GM21737 (cell line): ENCODE results near the gene NRIP1.
"Not testable (repeated sequence)": the region's sequence is repeated elsewhere in the genome, so short reads cannot be mapped to it uniquely, and the experiment has no call there.

Source experiments
- ATAC-seq: cut with Tn5 transposase; IDR thresholded peaks from one replicate; pipeline ENCODE4 v1.9.1; 2021; ENCODE audit warnings: mild to moderate bottlenecking, moderate library complexity; ENCODE audit not compliant: unreplicated experiment

Gene NRIP1

DNA sequence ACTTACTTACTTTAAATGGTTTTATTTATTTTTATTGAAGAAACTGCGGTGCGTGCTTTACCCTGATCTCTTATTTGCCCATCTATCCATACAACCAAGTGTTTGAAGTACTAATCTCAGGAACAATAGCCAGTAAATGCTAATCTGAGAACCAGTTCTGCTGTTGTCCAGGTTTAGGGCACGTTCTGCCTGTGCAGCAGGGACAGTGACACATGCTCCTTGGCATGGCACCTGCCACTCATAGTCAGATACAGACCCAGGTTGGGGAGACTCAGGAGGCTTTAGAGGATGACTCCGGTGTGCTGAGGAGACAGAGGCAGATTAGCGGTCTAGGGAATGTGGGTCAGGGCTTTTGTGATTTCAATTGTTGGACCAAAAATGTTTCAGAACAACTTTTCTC, 83.6 kb downstream of the NRIP1 start:
- ATAC-seq: no peak

DNA sequence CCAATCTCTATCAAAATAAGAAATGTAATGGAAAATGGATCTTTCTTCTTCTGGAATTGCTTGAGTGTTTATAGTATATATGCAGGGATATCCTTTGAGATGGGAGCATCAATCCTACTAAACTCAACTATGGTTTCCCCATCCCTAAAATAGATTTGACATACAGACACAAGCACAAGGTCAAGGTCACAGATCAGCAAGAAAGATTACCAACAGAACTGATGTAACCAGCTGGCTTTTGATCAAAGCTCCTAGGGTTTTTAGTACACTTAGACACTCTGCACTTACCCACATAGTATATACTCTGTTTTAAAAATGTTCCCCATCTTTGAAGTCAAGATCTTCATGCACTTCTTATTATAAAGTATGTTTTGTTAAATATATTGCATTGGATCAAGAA, 85.5 kb downstream of the NRIP1 start:
- ATAC-seq: no peak

DNA sequence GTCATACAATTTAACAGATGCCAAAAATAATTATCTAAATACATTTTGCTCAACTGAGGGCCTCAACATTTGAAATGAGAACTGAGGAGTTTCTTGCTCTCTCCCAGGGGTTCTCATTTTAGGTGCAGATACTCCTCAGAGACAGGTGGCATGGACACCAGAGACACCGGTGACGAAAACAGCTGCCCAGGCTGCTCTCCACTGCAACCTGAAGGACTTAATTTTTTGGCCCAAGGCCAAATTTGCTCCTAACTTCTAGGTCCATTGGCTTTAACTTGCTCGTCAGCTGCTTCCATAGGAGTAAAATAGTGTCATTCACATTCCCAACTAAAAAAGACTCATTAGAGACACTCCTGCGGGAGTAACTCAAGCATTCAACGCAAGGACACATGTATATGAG, 87.0 kb downstream of the NRIP1 start:
- ATAC-seq: no peak

DNA sequence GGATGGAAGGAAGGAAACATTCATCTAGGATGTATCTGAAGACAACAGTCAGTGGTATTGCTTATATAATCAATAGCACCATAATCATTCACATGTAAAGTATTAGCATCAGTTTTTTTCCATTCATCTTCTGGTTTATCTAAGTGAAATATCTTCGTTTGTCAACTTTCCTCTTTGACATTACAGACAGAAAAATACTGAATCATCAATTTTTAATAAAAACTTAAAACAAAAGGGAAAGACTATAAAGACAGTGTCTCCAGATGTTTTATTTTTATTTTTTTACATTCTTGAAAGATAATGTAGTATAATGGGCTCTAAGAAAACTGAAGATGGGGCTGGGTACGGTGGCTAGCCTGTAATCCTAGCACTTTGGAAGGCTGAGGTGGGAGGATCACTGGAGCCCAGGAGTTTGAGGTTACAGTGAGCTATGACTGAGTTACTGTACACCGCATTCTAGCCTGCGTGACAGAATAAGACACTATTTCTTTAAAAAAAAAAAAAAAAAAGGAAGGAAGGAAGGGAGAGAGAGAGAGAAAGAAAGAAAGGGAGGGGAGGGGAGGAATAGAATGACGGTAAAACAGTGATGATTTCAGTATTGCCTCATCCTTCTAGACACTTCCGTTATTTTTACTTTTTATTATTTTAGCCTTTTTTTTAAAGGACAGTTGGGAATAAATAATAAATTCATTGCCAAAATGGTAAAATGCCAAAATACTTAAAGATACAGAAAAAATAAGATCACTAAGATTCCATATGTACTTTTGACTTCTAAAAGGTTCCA, 89.5 kb downstream of the NRIP1 start:
- no peak for ATAC-seq

DNA sequence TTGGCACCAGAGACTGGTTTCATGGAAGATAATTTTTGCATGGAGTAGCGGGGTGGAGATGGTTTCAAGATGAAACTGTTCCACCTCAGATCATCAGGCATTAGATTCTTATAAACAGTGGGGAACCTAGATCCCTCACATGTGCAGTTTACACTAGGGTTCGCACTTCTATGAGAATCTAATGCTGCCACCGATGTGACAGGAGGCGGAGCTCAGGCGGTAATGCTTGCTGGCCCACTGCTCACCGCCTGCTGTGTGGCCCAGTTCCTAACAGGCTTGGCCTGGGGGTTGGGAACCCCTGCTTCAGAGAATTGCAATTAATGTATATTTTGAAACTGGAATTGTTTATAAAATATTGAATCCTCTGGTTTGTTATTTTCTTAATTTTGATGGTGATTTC, 92.1 kb downstream of the NRIP1 start:
- ATAC-seq: no peak

DNA sequence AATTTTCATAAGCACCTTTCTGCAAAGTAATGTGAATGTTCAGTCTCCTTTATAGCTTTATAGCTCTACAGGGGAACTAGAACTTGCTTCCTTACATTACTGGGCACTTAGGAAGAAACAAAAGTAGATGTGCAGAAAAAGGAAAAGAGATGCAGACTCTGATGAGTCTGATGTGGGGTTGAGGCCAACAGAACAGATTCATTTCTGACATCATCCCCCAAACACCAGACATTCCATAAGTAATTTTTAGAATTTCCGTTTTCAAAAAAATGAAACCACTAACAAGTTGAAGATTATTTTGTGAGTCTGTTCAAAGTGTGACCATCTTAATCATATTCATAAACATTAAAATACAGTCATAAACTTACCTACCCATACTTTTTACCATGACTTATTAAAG, 96.0 kb downstream of the NRIP1 start:
- no peak for ATAC-seq

DNA sequence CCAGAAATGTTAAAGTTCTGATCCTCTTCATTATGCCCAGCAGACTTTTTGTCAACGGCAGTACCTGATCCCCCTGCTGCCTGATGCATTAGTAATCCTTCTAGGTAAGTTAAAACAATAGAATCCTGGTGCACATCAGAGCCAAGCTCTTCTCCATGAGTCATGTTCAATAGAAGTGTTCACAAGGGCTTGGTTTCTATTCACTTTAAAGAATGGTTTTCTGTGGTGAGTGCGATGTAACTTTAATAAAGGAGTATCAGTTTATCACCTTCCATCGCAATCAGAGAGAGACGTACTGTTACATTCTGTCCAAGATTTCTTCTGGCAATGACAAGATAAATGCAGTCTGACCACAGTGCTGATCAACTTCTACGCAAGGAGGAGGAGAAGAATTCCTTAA, 96.8 kb downstream of the NRIP1 start:
- ATAC-seq: no peak

DNA sequence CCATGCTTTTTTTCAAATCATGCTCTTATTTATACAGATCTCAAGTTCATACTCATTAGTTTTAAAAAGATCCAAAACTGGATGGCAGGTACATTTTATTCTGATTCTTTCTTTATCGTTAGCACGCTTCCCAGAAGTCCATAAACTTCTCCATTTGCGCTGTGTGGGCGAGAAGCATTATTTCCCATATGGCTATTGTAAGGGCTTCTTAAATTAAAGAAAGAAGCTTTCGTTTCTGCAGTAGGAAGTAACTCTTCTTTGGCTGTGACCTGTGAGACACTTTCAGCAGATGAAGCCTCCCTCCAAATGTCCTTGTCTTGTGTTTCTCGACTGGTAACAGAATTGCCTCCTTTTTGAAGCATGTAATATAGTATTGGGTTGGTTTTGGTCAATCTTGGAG, 100.2 kb downstream of the NRIP1 start:
- no peak for ATAC-seq

DNA sequence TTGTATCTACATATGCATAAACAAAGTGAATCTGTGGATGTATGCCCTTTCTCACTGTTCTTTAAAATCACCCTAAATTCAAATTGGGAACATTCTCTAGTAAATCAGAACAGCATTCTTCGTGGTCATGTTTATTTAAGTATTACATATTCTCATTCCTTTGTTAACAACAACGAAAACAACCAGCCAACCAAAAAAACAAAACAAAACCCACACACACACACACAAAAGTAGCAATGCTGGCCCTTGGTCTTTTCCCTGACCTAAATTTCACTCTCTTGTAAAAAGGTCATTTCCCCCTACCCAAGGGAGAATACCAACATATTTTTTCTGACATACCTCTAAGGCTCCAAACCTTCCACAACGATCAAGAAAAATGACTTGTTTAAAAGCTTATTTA, 102.6 kb downstream of the NRIP1 start:
- no peak for ATAC-seq

DNA sequence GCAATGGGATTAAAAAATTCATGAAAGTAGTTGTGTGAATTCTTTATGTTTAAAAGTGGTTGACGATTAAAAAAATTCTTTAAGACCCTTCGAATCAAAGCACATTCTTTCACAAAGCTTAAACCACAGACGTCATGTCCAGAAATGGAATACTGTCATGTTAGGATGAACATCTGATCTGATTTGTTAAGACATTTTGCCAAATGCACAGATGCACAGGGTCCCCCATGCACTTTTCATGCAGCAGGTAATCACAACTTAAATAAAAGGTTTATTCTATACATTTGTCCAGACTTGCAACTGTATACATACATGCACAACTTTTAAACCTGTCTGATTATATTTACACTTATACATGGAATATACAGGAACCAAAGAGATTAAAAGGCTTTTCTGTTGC, 103.3 kb downstream of the NRIP1 start:
- ATAC-seq: no peak

DNA sequence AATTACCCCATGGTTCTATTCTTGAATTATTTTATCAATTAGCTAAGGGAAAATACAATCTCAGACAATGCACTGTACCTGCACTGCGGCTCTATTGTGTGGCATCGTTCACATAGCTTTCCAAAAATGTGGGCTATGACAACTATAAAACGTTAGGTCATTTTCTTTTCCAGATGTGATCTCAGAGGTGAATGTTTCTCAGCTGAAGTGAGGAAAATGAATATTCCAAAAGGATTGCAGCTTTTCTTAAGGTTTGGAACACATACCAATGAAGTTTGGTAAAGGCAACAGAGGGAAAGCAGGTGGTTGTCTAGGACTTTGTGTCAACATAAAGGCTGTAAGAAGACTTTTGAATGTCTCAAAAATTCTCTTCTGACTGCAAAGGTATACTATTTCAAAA, 105.5 kb downstream of the NRIP1 start:
- no peak for ATAC-seq

DNA sequence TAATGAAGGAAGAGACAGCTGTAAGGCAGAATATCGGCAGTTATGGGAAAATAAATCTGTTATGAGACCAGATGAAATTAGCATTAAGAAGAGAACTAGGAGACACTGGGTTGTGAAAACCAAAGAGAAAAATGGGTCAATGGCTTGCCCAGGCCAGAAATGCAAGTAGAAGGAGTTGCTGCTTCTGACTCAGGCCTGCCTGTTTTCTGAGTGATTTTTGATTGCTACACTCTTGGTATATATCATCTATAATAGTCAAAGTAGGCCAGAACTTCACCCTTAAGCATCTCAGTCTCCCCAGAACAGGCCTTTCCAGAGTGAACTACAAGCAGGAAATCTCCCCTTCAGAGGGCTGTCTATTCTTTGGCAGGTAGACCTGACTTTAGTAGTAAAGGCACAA, 107.0 kb downstream of the NRIP1 start:
- ATAC-seq: no peak

DNA sequence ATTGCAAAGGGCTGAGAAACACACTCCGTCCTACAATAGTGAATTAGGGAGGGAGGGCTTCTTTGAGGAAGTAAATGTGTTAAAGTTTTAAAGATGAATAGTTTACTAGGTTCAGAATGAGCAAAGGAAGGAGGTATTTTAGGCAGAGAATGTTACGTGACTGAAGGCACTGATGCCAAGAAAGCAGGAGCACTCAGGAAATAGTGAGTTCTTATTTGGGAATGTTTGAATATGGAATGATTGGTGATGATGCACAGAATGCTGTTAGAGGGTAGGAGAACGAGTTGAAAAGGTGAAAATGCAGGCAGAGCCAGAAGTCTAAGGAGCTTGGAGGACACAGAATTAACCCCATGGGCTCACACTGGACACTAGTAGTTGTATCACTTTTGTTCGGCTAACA, 108.0 kb downstream of the NRIP1 start:
- no peak for ATAC-seq

DNA sequence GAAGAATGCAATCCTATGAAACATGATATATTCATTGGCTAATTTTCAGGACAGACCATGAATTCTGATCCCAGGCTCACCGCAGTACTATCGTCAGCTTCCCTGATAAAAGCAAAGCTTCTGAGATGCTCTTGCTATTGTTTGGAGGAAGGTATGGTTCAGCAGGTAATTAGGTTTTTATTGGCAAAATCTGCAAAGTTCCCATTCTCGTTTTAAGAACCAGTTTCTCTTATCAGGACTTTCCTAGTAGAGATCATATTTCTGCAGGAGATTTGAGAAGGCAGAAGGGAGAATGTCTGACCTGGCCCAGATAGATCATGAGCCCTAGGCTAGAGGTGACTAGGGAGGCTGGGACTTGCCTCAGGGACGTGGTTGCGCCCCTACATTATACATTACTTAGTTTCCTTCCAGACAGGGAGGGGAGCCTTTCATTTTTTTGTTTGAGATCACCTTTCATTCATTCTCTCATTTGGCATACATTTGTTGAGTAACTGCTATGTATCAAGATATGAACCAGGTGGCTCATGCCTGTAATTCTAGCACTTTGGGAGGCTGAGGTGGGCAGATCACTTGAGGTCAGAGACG, 108.8 kb downstream of the NRIP1 start:
- ATAC-seq: no peak

DNA sequence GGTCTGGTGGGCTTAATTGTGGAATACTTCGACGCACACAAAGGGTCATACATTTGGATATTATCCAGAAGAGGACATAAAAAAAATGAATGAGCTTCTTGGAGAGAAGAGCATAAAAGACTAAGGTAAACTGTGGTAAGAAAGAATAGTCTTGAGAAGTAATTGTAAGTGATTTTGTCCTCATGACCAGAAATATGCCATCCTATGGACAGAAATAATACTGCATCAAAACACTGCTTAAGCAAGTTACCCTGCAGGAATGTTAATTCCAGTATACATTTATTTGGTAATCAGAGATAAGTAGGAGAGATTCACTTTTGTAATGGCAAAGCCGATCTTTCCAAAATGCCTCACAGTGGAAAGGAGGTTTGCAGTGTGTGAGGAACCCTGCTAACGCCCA, 111.9 kb downstream of the NRIP1 start:
- ATAC-seq: no peak

DNA sequence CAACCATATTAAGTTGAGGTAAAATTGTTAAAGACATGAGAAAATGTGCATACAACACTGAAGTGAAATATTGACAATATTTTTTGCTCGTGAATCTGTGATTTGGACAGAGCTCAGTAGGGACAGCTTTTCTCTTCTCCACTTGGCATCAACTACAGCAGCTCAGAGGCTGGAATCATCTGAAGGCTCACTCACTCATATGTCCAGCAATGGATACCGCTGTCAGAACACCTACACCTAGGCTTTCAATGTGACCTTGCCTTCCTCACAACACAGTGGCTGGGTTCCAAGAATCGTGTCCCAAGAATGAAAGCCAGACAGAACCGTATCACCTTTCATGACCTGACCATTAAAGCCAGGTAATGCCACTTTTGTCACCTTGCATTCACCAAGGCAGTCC, 115.2 kb downstream of the NRIP1 start:
- ATAC-seq: no peak

DNA sequence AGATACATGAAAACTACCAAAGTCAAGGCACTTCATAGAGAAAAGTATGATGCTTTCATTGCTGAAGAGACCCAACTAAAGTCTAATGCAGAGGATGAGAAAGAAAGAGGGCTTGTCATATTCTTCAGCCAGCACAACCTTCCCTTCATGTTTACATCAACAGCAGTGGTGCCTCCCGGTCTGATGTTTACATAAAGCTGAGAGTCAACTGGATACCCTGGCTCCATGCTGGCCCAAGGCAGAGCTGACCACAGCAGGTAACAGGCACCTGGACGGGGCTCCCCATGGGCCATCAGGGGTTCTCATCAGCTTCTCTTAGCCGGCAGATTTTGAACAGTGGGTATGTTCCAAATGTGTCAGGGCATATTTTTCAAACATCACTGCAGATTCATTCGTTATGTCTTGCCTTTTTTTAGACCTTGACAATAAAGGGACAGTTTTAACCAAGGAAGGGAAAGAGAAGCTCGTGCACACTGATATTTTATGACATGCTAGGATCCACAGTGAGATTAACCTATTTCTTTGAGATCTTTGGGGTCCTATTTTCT, 117.1 kb downstream of the NRIP1 start:
- no peak for ATAC-seq

DNA sequence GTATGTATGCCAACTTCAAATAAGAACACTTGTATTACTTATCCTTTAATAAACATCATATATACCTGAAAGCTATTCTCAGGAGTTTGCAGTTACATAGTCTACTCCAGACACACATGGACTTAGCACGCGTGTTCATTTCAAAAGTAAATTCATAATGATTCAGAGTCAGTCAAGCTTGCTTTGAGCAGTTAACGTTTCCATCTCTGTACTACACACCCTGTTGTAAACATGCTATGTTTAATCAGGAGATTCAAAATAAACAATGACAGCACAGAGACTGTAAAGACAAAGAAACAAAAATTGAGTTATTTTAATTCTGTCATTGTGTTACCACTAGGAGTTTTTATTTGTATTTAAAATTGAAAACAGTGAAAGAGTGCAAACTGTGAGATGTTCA, 119.6 kb downstream of the NRIP1 start:
- ATAC-seq: no peak

DNA sequence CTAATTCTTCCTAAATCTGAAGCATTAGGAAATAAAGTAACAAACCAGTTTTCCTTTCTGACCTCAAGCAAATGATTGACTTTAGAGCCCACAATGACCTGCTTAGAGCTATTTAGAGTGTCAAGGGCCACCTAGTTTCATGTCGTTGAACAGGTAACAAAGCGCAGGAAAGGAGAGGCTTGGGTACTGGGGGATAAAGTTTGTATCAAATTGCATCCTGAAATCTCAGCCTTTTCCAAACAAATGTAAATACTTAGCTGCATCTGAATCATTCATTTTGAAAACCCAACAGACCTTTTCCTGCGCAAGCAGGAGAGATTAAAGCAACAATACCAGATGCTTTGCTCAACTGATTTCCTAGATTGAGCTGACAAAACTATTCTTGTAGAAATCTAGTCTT, 121.2 kb downstream of the NRIP1 start:
- no peak for ATAC-seq

DNA sequence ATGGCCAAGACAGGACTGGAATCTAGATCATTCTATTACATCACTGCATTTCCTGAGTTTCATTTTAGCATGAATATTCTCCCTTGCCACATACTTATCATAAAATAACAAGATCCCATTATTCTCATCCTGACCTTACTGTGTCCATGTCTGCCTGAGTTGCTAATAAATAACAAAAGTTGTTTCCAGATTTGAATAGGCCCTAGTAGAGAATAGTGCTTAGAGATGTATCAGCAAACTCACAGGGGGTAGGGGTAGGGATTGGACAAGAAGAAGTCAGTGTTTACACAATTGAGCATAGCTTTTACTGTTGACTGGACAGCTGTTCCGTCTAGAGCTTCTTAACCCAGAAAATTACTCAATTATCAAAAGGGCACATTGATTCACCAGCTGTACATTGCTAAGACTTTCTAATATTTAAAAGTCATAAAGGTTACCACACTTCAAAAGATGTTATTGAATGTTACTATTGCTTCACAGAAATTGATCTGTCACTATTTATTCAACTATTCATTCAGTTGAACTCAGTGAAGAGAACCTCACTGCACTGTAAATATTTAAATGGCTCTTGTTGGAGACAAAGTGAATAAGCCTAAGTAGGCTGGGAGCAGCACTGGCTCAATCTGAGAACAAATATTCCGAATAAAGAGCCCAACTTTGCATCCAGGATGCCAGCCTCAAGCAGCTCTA, 121.9 kb downstream of the NRIP1 start:
- ATAC-seq: no peak

DNA sequence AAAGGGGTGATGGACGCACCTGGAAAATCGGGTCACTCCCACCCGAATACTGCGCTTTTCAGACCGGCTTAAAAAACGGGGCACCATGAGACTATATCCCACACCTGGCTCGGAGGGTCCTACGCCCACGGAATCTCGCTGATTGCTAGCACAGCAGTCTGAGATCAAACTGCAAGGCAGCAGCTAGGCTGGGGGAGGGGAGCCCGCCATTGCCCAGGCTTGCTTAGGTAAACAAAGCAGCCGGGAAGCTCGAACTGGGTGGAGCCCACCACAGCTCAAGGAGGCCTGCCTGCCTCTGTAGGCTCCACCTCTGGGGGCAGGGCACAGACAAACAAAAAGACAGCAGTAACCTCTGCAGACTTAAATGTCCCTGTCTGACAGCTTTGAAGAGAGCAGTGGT, 137.5 kb downstream of the NRIP1 start:
- not testable (repeated sequence) for ATAC-seq

DNA sequence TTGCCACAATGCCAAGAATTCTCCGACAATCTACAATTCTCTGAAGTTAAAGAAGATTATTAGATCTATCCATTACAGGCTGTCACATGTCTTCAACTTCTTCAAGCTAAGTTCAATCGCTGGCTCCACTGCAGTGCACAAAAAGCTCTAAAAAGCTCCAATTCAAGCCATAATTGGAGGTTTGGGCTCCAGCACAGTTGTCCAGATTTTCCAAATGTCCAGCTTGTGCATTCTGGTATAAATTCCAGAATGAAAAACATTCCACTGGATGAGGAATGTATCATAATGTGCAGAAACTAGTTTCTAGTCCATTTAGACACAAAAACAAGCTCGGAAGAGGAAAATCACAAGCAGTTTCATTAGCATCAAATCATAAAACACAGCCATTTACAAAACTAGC, 138.6 kb downstream of the NRIP1 start:
- ATAC-seq: no peak
